ENCODE results near the gene BNC2.

The BNC2 gene

DNA sequence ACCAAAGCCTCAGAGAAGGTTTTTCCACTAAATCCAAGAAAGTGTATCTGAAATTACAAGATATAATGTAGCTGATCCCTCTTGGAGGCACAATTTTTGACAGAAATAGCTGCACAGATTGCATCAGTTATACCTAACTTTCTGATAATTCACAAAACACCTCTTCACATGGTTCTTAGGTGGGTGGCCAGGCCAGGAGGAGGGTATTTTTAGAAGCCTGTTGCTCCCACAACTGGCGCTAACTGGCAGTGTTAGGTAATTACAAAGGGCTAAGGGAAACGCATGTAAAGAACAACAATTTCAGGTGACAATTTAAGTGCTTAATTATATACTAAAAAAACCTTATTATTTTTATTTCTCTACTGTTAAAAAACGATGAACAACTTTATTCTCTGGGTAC lies 247.9 kb downstream of the BNC2 start:
- DNase-seq: no peak

DNA sequence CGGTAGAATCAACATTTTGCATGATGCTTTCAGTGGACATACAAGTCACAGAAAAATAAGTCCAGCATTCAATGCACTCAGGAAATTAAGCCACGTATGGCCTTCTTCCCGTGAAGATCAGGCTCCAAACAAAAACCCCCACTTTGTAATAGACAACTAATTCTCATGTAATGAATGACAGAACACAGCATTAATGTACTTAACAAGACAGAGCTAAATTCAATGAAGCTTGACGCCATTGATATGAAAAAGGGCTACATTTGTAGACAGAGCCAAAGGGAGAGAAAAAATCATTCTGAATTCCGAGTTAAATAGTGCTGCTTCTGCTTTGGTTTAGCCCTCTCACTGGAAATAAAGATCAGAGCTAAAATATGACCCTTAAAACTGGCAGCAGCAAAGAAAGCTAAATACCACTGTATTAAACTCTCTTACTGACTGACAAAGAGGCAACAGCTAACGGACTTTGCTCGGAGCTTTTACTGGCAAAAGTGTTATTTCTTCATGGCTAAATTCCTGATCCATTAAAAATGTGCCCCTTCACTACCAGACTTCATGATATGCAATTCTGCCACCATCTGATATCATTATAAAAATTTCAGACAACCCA lies 250.5 kb downstream of the BNC2 start:
- DNase-seq: no peak

DNA sequence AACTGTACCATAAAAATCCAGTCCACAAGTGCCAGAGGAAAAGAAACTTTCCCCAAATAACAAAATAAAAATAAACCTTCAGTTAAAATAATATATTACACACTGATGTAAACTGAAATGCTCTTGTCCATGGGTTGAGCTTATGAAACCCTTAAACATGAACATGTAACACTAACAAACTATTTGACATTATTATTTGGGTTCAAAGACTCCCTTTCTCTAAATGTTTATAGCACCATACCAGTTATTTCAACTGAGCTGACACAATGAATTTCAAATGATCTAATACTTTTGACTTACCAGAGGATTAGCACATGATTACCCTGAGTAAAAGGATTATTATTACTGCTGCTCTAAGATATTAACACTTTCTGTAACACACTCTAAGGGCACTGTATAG lies 251.1 kb downstream of the BNC2 start:
- no peak for DNase-seq

DNA sequence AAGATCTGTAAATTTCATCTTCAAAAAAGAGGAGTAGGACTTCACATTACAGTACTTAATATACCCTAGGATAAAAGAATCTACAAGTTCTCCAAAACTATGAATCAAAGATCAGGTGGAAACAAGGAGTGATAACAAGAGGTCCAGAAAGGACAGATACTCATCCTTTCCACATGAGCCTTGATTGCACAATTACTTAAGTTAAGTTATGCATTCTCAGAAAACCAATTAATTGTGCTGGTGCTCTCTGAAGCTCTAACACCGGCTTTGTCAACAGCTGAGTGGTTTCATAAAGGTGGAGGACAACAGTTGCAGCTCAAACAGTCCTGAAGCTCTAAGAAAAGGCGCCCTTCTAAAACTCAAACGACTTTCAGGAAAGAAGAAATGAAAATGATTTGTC lies 251.9 kb downstream of the BNC2 start:
- no peak for DNase-seq

DNA sequence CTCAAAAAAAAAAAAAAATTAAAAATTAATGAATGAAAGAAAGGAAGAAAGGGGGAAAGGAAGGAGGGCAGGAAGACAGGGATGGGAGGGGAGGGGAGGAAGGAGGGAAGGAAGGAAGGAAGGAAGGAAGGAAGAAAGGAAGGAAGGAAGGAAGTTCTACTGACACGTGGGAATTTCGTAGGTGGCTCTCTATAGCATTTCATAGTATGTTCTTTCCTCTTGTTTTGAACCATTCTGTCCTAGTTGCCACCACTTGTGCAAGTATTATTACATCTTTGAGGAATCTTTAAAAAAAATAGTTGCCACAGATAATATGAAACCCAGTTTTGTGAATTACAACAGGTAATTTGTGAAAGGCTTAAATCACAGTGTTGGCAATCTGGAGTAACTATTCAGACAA lies 253.8 kb downstream of the BNC2 start:
- DNase-seq: no peak

DNA sequence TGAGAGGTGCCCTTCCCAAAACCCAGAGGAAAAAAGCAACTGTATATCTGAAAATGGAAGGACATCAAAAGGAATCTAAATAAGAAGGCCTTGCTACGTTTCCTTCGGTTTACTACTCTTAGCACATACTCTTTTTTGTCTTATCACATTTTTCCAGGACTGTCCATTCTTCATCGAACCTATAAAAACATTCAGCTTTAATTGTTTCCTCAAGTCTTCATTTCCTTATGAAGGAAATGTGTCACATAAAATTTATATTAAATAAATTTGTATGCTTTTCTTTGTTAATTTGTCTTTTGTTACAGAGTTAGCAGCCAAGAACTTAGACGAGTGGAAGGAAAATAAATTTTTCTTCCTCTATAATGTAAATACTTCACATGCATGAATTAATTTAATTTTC lies 255.0 kb downstream of the BNC2 start:
- DNase-seq: no peak

DNA sequence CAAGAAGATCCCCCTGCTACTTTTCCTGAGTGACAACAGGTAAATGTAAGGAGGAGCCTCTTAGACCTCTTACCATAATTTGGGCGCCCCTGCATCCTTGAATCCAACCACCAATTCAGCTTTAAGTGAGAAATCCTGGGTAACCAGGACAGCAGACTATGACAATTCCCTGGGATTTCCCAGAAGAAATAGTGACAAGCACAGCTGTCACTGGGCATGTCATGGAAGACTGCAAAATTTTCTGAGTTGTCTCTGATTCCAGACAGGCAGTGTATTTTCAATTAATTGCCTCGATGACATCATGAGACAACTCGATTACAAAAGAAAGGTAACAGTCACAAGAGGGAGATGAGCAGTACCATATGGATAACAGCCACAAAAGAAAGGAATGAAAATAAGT lies 256.9 kb downstream of the BNC2 start:
- no peak for DNase-seq

DNA sequence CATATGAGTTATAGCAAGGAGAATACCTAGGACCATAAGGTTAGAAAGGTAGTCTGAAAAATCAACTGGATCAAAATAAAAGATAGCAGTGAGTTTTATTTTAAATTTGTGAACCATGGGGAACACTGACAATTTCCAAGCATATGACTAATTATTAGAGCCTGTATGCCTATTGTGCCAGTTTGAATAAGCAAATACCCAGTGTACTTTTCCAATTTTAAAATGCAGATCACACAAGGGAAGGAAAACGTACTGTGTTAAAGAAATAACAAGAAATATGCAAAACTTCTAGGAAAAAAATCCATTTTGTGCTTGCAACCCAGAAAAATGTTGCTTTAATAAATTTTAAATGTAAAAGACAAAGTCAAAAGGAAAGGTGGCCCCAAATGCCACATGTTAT lies 257.4 kb downstream of the BNC2 start:
- no peak for DNase-seq

DNA sequence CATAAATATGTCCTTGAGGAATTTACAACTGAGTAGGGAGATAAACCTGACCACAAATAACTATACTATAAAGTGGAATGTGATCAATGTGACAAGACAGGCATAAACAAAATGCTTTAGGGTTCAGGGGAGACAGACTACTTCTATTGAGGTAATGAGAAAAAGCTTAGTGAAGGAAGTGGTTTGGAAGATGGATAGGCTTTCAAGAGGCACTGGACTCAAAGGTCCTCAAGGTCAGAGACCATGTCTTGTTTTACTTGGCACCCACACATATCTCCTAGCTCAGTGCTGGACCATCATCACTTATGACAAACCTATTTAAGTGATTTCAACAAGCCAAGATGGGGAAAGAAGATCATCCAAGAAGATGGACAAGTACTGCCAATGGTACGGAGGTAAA lies 257.8 kb downstream of the BNC2 start:
- no peak for DNase-seq

DNA sequence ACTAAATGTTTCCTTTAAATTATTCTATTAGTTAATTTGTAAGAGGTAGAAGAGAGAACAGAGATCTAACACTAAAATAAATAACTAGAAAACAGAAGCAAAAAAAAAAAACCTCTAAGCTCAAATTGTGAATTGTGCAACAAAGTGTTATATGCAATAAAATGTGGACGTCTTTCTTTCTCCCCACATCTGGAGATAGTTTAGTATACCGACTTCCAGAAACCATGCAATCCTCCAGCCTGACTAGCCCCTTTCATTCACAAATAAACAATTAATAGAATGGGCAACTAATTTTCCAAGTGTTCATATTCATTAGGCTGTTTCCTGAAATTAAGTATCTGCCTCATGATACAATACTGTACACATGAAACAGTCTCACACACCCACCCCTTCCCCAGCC lies 258.5 kb downstream of the BNC2 start:
- no peak for DNase-seq

DNA sequence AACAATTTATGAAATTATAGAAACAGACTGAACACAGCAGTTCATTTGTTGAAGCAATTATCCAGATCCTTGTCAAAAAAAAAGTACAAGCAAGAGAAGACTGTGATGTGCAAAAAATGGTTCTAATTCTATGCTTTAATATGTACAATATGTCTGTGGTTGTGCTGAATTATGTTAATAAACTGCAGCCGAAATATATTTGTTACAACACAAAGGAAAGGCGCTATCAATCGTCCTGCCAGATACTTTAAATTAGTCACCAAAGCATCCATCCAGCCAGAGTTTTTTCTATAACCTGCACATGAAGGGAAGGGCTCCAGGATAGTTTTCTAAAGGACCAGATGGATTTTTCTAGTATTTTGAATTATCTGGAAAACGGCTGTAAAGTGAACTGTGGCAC lies 259.5 kb downstream of the BNC2 start:
- no peak for DNase-seq

DNA sequence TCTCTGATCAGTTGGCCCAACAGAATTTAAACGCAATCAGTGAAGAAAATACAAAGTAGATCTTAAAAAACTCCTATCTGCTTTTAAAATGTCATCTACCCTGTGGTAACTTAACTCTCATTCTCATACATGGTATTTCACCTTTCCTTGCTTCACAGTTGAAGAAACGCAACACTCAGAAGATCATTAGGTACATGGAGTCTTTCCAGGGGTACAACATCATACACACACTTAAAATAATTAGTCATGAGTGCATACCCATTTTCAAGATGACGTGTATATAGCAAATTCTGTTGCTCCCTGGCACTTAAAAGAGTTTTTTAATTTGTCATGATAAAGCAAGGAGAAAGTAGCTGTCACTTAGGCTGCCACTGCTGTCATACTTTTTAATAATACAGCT lies 259.9 kb downstream of the BNC2 start:
- no peak for DNase-seq

DNA sequence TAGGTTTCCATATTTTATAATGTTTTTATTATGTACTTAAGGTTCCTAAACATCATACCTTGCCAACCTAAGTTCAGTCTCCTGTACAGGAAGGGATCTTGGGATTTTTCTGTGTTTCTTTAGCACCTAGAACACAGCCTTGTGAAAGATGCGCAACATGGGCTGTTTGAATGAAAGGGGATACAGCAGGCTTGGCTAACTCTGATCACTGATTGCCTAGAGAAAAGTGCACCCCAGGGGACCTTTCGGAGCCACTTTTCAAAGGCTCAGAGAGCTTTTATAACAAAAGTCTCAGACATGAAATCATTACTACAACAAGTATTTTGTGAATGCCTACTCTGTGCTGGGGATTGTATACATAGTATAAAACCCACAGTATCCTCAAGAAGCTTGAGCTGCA lies 261.6 kb downstream of the BNC2 start:
- DNase-seq: no peak

DNA sequence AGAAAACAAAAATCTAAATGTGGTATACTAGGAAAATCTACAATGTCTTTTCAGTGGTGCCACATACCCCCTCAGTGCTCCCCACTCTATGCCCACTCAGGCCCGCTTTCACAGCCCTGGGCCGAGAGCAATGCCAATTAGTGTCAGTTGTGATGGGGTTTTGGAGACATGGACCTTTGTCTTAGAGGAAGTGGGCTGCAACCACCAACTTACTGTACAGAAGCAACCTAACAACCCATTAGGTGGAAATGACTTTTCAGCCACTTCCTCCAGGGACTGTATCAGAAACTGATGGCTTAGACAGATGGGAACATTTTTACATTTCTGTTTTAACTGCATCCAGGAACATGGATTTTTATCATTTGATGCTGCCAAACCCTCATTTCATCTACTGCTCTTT lies 268.0 kb downstream of the BNC2 start:
- DNase-seq: no peak

DNA sequence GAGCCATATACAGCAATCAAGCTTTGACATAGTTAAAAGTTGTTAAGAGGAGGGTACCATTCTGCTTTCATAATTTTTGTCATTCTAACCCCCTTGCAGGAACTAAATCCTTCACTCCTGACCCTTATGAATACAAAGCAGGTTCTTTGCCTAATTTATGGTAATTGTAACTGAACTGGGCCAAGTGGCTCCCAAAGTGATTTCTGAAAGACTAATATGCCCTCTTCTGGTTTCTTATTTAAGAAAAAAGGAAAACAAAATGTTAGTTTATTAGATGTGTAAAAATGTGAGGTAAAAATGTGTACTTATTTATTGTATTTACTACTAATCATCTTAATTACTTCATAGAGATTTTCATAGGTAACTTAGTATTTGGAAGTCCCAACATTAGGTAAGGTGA lies 268.5 kb downstream of the BNC2 start:
- no peak for DNase-seq

DNA sequence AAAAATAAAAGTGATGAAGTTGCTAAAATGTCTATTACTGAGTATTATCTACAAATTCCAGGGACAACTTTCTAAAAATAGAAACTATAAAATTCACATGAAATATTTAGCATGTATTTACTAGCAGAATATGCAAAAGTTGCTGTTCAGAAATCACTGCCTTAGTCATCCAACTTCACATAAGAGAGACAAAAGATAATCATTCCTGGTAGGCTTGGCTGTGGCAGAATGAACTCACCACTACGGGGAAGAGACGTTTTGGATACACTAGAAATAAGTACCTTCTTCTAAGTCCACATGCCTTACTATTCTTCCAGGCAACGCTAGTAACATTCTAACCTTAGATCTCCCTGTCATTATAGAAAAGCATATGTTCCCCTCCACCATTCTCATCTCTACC lies 272.2 kb downstream of the BNC2 start:
- no peak for DNase-seq

DNA sequence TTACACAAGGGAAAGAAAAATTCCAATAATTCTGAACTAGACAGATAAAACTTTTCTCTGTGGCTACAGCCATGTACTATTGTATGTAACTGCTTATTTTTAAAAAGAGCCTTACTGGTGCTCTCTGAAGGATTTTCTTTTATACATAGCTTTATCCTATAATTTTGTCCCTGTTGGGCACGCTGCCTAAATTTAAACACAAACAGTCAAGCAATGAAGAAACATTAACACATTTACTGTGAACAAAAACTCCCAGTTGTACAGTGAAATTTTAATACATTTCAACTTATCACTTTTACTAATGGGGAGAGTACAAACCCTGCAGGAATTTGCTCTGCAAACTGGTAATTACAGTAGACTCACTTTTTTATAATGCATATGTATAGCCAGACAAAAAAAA lies 273.3 kb downstream of the BNC2 start:
- no peak for DNase-seq

DNA sequence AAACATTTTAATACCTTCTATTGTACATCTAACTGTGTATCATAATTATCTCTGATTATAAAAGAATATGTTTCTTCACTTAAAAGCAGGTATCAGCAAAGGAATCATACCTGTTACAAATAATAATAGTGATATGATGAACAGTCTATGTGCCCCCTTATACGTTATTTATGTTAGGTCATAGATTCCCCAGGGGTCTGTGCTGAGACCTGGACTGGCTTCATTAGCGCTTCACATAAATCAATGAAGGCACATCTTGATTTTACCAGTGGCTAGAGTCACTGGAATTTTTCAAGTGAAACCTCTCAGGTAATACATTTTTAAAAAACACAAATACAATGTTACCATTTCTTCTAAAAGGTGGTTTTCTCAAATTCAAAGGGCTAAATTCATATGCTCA lies 275.2 kb downstream of the BNC2 start:
- DNase-seq: no peak

DNA sequence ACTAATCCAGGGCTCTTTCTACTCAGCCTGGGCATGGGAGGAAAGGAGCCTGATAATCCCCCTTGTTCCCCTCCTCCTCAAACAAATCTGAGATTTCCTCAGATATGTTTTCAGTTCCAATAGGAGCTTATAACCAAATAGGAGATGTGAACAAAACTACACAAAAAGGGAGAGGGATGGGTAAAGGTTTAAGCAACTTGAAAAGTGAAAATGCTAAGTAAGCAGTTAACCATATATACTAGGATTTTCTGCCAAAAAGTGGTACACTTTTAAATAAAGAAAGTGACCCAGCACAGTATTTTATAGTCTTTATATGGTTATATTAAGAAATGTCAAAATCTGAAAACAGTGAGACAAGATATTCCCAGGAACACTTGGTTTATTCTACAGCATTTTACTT lies 275.7 kb downstream of the BNC2 start:
- DNase-seq: no peak

DNA sequence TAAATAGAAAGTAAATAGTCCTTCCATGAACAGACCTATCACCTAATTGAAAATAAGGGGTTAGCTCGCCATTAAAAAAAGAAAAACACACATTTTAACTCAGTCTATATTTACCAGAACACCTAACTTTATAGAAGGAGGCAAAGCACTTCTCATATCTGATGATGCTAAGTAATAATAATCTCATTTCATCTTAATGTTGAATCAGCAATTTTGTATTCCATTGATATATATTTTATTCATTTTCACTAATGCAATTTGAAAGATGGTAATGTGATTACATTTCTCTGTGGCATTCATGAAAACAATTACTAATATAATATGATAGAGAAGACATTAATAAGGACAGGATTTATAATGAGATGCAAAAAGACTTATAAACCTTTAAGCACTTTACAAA lies 276.7 kb downstream of the BNC2 start:
- DNase-seq: no peak

DNA sequence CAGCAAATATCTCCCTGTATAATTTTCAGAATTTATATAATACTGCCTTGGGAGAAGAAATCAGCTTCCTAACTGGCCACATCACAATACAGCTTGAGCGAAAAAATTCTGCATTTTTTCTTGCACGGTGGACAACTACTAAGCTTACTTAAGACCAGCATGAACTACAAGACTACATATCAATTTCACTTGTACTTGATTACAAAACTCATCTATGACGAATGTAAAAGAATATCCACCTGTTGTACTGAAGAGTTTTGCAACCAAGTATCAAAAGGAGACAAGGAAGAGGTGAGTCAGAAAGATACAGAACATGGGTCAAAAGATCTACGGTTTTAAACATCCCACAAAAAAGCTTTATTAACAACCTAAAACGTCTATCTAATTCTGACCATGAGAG lies 279.4 kb downstream of the BNC2 start:
- DNase-seq: no peak

DNA sequence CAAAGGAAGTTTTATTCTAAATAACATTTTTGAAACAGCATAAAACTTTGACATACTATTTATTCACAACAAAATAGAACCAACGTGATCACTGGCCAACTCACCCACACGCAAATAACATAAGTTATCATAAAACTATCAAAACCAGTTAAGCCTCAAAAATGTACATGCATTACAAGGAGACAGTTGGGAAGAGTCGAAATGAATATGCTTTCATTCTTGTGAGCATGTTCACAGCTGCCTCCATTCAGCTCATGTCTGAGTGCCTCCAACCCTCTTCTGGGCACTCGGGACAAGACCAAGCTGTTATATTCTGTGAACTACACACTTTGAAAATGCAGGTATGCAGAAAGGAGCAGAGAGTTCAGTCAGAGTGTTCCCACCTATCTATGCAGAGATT lies 284.9 kb downstream of the BNC2 start:
- DNase-seq: no peak

DNA sequence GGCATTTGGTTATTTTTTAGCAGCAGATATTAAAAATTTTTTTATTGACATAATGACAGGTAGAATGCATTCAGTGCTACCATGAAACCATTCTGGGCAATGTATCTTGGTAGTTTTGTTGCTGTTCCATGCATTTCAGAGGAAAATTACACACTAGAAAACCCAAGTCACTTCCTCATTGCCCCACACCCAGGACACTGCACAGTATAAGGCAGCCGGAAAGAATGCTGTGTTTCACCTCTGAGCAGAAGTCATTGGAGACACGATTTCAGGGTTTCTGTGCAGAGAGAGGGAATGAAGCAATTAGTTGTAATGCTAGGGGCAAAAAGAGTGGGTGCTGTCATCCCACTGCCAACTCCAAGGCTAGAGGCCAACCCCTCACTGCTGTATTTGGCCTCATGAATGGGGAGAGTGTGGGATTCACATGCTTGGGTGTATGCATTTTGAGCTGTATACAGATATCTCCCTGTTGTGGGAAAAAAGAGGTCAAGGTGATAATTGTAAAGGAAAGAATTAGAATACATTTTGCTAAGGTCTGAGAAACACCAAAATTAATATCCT lies 290.5 kb downstream of the BNC2 start:
- DNase-seq: no peak

DNA sequence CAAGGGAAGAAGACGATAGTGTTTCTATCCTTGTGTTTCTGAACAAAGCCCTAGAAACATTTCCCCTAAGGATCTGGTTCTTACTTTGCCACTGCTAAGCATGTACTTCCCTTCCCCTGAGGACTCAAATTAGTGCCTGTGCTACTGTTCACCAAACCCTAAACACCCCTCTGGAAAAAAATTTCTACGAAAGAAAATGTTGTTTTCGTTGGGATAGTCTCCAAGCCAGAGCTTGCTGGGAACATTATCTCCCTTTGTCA lies 294.6 kb downstream of the BNC2 start:
- no peak for DNase-seq

DNA sequence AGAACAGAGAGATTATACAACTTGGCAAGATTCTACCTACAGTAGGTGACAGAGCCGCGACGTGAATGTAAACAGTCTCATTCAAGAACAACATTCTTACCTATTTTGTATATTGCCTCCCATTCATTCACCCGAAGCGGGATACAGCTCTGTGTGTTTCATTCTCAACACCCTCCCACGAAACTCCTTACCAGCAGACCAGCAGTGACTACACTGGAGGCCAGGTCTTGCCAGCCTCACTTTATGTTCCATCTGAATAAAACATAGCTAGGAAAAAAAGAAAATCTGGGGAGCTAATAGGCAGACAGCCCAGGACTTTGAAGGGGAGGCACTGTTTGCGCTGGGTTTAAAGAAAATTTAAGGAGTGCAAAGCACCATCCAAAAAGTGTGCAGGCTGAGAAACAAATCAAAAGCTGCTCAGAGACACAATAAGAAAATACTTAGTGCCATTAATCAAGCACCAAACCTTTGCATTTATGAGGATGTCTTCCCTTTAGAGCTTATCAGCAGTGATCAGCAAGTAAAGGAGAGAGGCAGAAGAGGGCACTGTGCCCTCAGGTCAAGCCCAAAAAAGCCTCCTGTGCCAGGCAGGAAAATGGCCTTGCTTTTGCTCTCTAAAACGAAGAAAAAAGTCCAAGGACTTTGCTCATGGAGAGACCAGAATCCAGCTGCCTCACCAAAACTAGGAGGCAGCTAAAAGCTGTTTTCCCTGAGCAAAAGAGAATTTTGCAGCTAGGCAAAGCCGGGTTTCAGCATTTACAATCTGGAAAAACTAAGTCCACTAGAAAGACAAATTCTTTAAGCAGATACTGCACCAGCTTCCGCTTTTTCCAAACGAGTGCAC lies 295.1 kb downstream of the BNC2 start:
- no peak for DNase-seq
